HepG2 (cell line): ENCODE measurements around the gene PLXNB2. TPM values are rescaled to one million over a fixed set of nuclear protein-coding genes. Genes with fewer than 3 reads are reported as not detected.

Experiments used
- EP300 ChIP-seq, 3 experiments: sonication (generic) in 1 of 3; formaldehyde crosslinking in 1 of 3; IDR thresholded peaks; 2 replicates each; pipeline versions ENCODE4 v1.5.1 to v1.6.1; 2011 to 2020; ENCODE audit warnings: low read depth in 2 of 3, low read length in 2 of 3, borderline replicate concordance in 1 of 3, improper control_type of control experiment in 1 of 3, mild to moderate bottlenecking in 1 of 3, missing genetic modification reagents in 1 of 3, moderate library complexity in 1 of 3
- FOXJ3 ChIP-seq: sonication (generic); formaldehyde crosslinking; IDR thresholded peaks from 2 replicates; pipeline ENCODE4 v1.4.0; 2020; ENCODE audit warnings: missing genetic modification reagents, mild to moderate bottlenecking, borderline replicate concordance
- GFI1 ChIP-seq: sonication (generic); formaldehyde crosslinking; IDR thresholded peaks from 2 replicates; pipeline ENCODE4 v1.5.0; 2020; ENCODE audit warnings: missing genetic modification reagents, mild to moderate bottlenecking, borderline replicate concordance
- KLF12 ChIP-seq: sonication (generic); formaldehyde crosslinking; IDR thresholded peaks from 2 replicates; pipeline ENCODE4 v1.4.0; 2020; ENCODE audit warnings: missing genetic modification reagents, borderline replicate concordance
- NFYC ChIP-seq: IDR thresholded peaks from 2 replicates; pipeline ENCODE4 v1.6.1; 2016; ENCODE audit warnings: missing genetic modification reagents, missing compliant biosample characterization
- RBFOX2 ChIP-seq: fragments of 200-400 bp; formaldehyde crosslinking; IDR thresholded peaks from 2 replicates; pipeline ENCODE4 v1.6.1; 2017; ENCODE audit warnings: low read depth, mild to moderate bottlenecking, low read length
- SIN3A ChIP-seq: IDR thresholded peaks from 2 replicates; pipeline ENCODE4 v1.6.1; 2011; ENCODE audit warnings: low read depth, mild to moderate bottlenecking, control low read depth, low read length, borderline replicate concordance
- SIX1 ChIP-seq: sonication (generic); formaldehyde crosslinking; IDR thresholded peaks from 2 replicates; pipeline ENCODE4 v1.4.0; 2020; ENCODE audit warnings: missing genetic modification reagents, borderline replicate concordance
- SNAPC5 ChIP-seq: sonication (generic); formaldehyde crosslinking; IDR thresholded peaks from 2 replicates; pipeline ENCODE4 v1.8.1; 2023; ENCODE audit warnings: mild to moderate bottlenecking, missing genetic modification reagents, borderline replicate concordance
- ZFP1 ChIP-seq: IDR thresholded peaks from 2 replicates; pipeline ENCODE4 v1.6.1; 2016
- ZFP82 ChIP-seq: sonication (generic); formaldehyde crosslinking; IDR thresholded peaks from 2 replicates; pipeline ENCODE4 v1.5.1; 2020; ENCODE audit warnings: mild to moderate bottlenecking, missing genetic modification reagents, borderline replicate concordance
- ZNF124 ChIP-seq: sonication (generic); formaldehyde crosslinking; IDR thresholded peaks from 2 replicates; pipeline ENCODE4 v1.4.0; 2020; ENCODE audit warnings: missing genetic modification reagents
- ZNF260 ChIP-seq: sonication (generic); formaldehyde crosslinking; IDR thresholded peaks from 2 replicates; pipeline ENCODE4 v1.4.0; 2020; ENCODE audit warnings: missing genetic modification reagents, low read depth, mild to moderate bottlenecking, borderline replicate concordance
- ZNF343 ChIP-seq: sonication (generic); formaldehyde crosslinking; IDR thresholded peaks from 2 replicates; pipeline ENCODE4 v1.4.0; 2020; ENCODE audit warnings: mild to moderate bottlenecking, missing genetic modification reagents
- ZNF407 ChIP-seq: sonication (generic); formaldehyde crosslinking; IDR thresholded peaks from one replicate; pipeline ENCODE4 v1.5.1; 2020; ENCODE audit warnings: mild to moderate bottlenecking, missing genetic modification reagents; ENCODE audit errors: not compliant biosample characterization
- ZNF563 ChIP-seq: sonication (generic); formaldehyde crosslinking; IDR thresholded peaks from 2 replicates; pipeline ENCODE4 v1.8.0; 2022; ENCODE audit warnings: mild to moderate bottlenecking, moderate library complexity, missing genetic modification reagents
- ZNF773 ChIP-seq: sonication (generic); formaldehyde crosslinking; IDR thresholded peaks from 2 replicates; pipeline ENCODE4 v1.4.0; 2020; ENCODE audit warnings: missing genetic modification reagents, borderline replicate concordance
- ZNF781 ChIP-seq: sonication (generic); formaldehyde crosslinking; IDR thresholded peaks from 2 replicates; pipeline ENCODE4 v1.5.1; 2020; ENCODE audit warnings: borderline replicate concordance, mild to moderate bottlenecking, missing genetic modification reagents; ENCODE audit errors: not compliant biosample characterization
- polyA plus RNA-seq, 8 experiments: library from polyadenylated mRNA; depleted of rRNA in 3 of 8; stranded (reverse) in 7 of 8; unstranded in 1 of 8; fragments of >200 nt; fragmentation: Illumina TruSeq in 4 of 8; extraction: Trizol in 4 of 8; gene quantifications; 2 replicates each; pipeline versions ENCODE4 v1.2.1 to v1.2.3, GENCODE V29; 2011 to 2016; ENCODE audit warnings: low read depth in 4 of 8, missing spikeins in 1 of 8, mixed read lengths in 1 of 8; ENCODE audit not compliant: insufficient read depth in 1 of 8
- total RNA-seq, 5 experiments: library from RNA; depleted of rRNA; stranded (reverse); fragments of >200 nt; fragmentation: Illumina TruSeq; extraction: Trizol; gene quantifications; 2 replicates each; pipeline ENCODE4 v1.2.3, GENCODE V29; 2016; ENCODE audit warnings: low read depth in 1 of 5
- TF ChIP-seq, protein P1 (sequence below): sonication (generic); formaldehyde crosslinking; conservative IDR thresholded peaks from 2 replicates; pipeline ENCODE4 v1.8.0; 2022; ENCODE audit warnings: missing genetic modification reagents

Gene PLXNB2
- total and polyA plus RNA-seq, 2 of the 13 experiments (the other 11 are each of a cell fraction or from before 2014, with no cell fraction given) = 32.6 to 68.9 TPM

GRCh38 chr22:50341977-50342650 lies 34.7 kb upstream of the PLXNB2 start (continued):
- TF ChIP-seq ZNF407 (CRISPR knock-in tag) (no peak), SNAPC5 (CRISPR knock-in tag) (no peak), GFI1 (CRISPR knock-in tag) (no peak; the same call in 1 of the 2 replicates), ZNF260 (CRISPR knock-in tag) (no peak), NFYC (CRISPR knock-in tag) (no peak), ZFP82 (no peak), ZNF343 (0 out of 2 replicates have a peak, but pooled peaks have one; percentile 39), EP300 (IDR thresholded peaks at IDR 0.05; ENCODE audit: low read depth in 2 of 2, low read length in 2 of 2) (0 out of 4 replicates have a peak, but pooled peaks of 1 of the 2 experiments have one; percentile 17), EP300 (CRISPR knock-in tag; IDR thresholded peaks at IDR 0.05; ENCODE audit: borderline replicate concordance) (no peak), KLF12 (CRISPR knock-in tag) (no peak), FOXJ3 (CRISPR knock-in tag) (no peak), ZNF563 (CRISPR knock-in tag) (no peak), ZNF124 (CRISPR knock-in tag) (no peak; the same call in 1 of the 2 replicates), SIN3A (no peak), ZFP1 (CRISPR knock-in tag) (no peak), ZNF781 (CRISPR knock-in tag) (no peak), RBFOX2 (no peak), SIX1 (CRISPR knock-in tag) (0 out of 2 replicates have a peak, but pooled peaks have one; percentile 26), ZNF773 (CRISPR knock-in tag) (no peak)
- TF ChIP-seq, protein P1, sequence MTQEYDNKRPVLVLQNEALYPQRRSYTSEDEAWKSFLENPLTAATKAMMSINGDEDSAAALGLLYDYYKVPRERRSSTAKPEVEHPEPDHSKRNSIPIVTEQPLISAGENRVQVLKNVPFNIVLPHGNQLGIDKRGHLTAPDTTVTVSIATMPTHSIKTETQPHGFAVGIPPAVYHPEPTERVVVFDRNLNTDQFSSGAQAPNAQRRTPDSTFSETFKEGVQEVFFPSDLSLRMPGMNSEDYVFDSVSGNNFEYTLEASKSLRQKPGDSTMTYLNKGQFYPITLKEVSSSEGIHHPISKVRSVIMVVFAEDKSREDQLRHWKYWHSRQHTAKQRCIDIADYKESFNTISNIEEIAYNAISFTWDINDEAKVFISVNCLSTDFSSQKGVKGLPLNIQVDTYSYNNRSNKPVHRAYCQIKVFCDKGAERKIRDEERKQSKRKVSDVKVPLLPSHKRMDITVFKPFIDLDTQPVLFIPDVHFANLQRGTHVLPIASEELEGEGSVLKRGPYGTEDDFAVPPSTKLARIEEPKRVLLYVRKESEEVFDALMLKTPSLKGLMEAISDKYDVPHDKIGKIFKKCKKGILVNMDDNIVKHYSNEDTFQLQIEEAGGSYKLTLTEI (CRISPR knock-in tag) = no peak
